Endodermal cell (in vitro differentiated cells): ENCODE results near the gene ZFP91. TPM values are rescaled to one million over a fixed set of nuclear protein-coding genes. Genes with fewer than 3 reads are reported as not detected.

Experiments used
- DNase-seq: peaks from one replicate; pipeline ENCODE4 v3.0.0-alpha.2; 2017
- H3K27ac ChIP-seq: 2 replicates; pipeline ENCODE4 v1.5.1; 2013; ENCODE audit warnings: mild to moderate bottlenecking, low read depth, low read length, moderate library complexity
- H3K27me3 ChIP-seq: 2 replicates; pipeline ENCODE4 v1.6.1; 2013; ENCODE audit warnings: mild to moderate bottlenecking, low read length, moderate library complexity; ENCODE audit not compliant: insufficient read depth, control insufficient read depth, poor library complexity, severe bottlenecking
- H3K36me3 ChIP-seq: 2 replicates; pipeline ENCODE4 v1.7.0; 2013; ENCODE audit warnings: mild to moderate bottlenecking, low read length, moderate library complexity; ENCODE audit not compliant: control insufficient read depth, insufficient read depth
- H3K4me1 ChIP-seq: one replicate; pipeline ENCODE4 v1.7.0; 2013; ENCODE audit warnings: low read length; ENCODE audit not compliant: control insufficient read depth, insufficient read depth
- H3K4me3 ChIP-seq: 2 replicates; pipeline ENCODE4 v1.5.1; 2013; ENCODE audit warnings: mild to moderate bottlenecking, low read length, moderate library complexity
- H3K9ac ChIP-seq: 2 replicates; pipeline ENCODE4 v1.6.1; 2013; ENCODE audit warnings: mild to moderate bottlenecking, low read length, moderate library complexity; ENCODE audit not compliant: poor library complexity, severe bottlenecking; ENCODE audit errors: extremely low read depth
- H3K9me3 ChIP-seq: 2 replicates; pipeline ENCODE4 v1.6.1; 2013; ENCODE audit warnings: mild to moderate bottlenecking, low read length, moderate library complexity; ENCODE audit not compliant: control insufficient read depth
- H3K27ac Mint-ChIP-seq: 2 replicates; pipeline ENCODE4 v1.8.0; 2020; ENCODE audit warnings: mixed read lengths
- H3K27me3 Mint-ChIP-seq: 2 replicates; pipeline ENCODE4 v1.8.0; 2021; ENCODE audit warnings: mild to moderate bottlenecking, mixed read lengths; ENCODE audit not compliant: insufficient read depth
- H3K36me3 Mint-ChIP-seq: 2 replicates; pipeline ENCODE4 v1.8.0; 2020; ENCODE audit warnings: low read depth, mixed read lengths
- H3K4me1 Mint-ChIP-seq: 2 replicates; pipeline ENCODE4 v1.8.0; 2020; ENCODE audit warnings: mixed read lengths
- H3K4me3 Mint-ChIP-seq: 2 replicates; pipeline ENCODE4 v1.8.0; 2020; ENCODE audit warnings: mild to moderate bottlenecking, moderate library complexity, mixed read lengths
- H3K9me3 Mint-ChIP-seq: 2 replicates; pipeline ENCODE4 v1.8.0; 2020; ENCODE audit warnings: mild to moderate bottlenecking, mixed read lengths
- CTCF ChIP-seq: fragments of 200-600 bp; sonication (generic); conservative IDR thresholded peaks from 2 replicates; pipeline ENCODE4 v1.5.0; 2021; ENCODE audit warnings: antibody characterized with exemption, mild to moderate bottlenecking
- WGBS, 2 experiments: methylation state at CpG; one replicate each; pipeline versions ENCODE4 v1.1.5 to v1.1.7; 2013; ENCODE audit warnings: missing lambda C conversion rate in 2 of 2, mixed read lengths in 1 of 2; ENCODE audit not compliant: insufficient coverage in 1 of 2, insufficient read length in 1 of 2; 5-methylcytosine and 5-hydroxymethylcytosine counted together
- total RNA-seq, 2 donors: library from RNA; stranded (reverse); fragmentation: NEBNext Ultra II Directional in 1 of 2; extraction: Animal tissue kit (Norgen Biotek cat#: 25700) in 1 of 2; gene quantifications; 2 replicates in 1 of 2; 3 replicates in 1 of 2; pipeline ENCODE4 v1.2.1, GENCODE V29; 2021

The ZFP91 gene
- total RNA-seq, 2 donors from 2014 or later: 28.0 to 31.0 TPM

GRCh38 chr11:58546841-58547240, 32.0 kb upstream of the ZFP91 start:
- Histone ChIP-seq H3K4me1 (no peaks in the 10 kb centered on the region), H3K27me3 (no peaks in the 10 kb centered on the region), H3K9me3 (no peaks in the 10 kb centered on the region), H3K36me3 (no peaks in the 10 kb centered on the region), H3K27ac (no peak overlapping the region), H3K4me3 (no peak overlapping the region), H3K9ac (no peak overlapping the region)
- H3K27ac Mint-ChIP-seq: no peak overlapping the region
- whole genome bisulfite sequencing, 2 experiments: 93 to 100% methylated on average over 1 of the region's 1 CpG
- DNase-seq: no peak
- H3K9me3 Mint-ChIP-seq: no peaks in the 10 kb centered on the region
- H3K4me1 Mint-ChIP-seq: peaks cover 4% of the 10 kb centered on the region
- no peaks in the 10 kb centered on the region for H3K27me3 Mint-ChIP-seq
- H3K4me3 Mint-ChIP-seq: no peak overlapping the region
- H3K36me3 Mint-ChIP-seq: peaks cover 13% of the 10 kb centered on the region
- no peak for TF ChIP-seq CTCF

- Mint-ChIP-seq H3K9me3 (no peaks in the 10 kb centered on the region), H3K4me1 (peaks cover 4% of the 10 kb centered on the region), H3K4me3 (no peak overlapping the region), H3K27me3 (no peaks in the 10 kb centered on the region), H3K36me3 (peaks cover 19% of the 10 kb centered on the region), H3K27ac (no peak overlapping the region)
- Histone ChIP-seq H3K27me3 (no peaks in the 10 kb centered on the region), H3K9ac (no peak overlapping the region), H3K27ac (no peak overlapping the region), H3K4me3 (no peak overlapping the region), H3K4me1 (no peaks in the 10 kb centered on the region), H3K9me3 (no peaks in the 10 kb centered on the region), H3K36me3 (peaks cover 2% of the 10 kb centered on the region)
- WGBS, 2 experiments: 95 to 99% methylated on average over 6 to 7 of the region's 7 CpGs
- DNase-seq: no peak
- no peak for TF ChIP-seq CTCF
Measured at GRCh38 chr11:58549644-58550043, 29.2 kb upstream of the ZFP91 start.

GRCh38 chr11:58560842-58561241, 18.0 kb upstream of the ZFP91 start:
- no peak overlapping the region for H3K27ac Mint-ChIP-seq
- no peaks in the 10 kb centered on the region for H3K9me3 ChIP-seq
- H3K36me3 Mint-ChIP-seq: no peaks in the 10 kb centered on the region
- TF ChIP-seq CTCF: no peak
- no peak overlapping the region for H3K4me3 Mint-ChIP-seq
- H3K4me3 ChIP-seq: no peak overlapping the region
- DNase-seq: no peak
- H3K9me3 Mint-ChIP-seq: no peaks in the 10 kb centered on the region
- H3K4me1 ChIP-seq: no peaks in the 10 kb centered on the region
- 44% methylated on average over 1 of the region's 2 CpGs; no CpG with 5 or more reads in 1 of the 2 experiments for WGBS, 2 experiments
- no peaks in the 10 kb centered on the region for H3K36me3 ChIP-seq
- H3K27me3 Mint-ChIP-seq: no peaks in the 10 kb centered on the region
- no peaks in the 10 kb centered on the region for H3K27me3 ChIP-seq
- H3K9ac ChIP-seq: no peak overlapping the region
- H3K27ac ChIP-seq: no peak overlapping the region
- no peaks in the 10 kb centered on the region for H3K4me1 Mint-ChIP-seq
